GM11168 (cell line): Measurements from ENCODE around the gene RCN1.
"Not testable (repeated sequence)": the region's sequence is repeated elsewhere in the genome, so short reads cannot be mapped to it uniquely, and the experiment has no call there.

Experiments
- in situ Hi-C: fragments of 300-500 bp; cut with MboI; formaldehyde crosslinking; loops from one replicate; pipeline ENCODE4 v1.12.0; 2022; ENCODE audit warnings: low sequenced_read_pairs; ENCODE audit not compliant: unreplicated experiment

The RCN1 gene

DNA sequence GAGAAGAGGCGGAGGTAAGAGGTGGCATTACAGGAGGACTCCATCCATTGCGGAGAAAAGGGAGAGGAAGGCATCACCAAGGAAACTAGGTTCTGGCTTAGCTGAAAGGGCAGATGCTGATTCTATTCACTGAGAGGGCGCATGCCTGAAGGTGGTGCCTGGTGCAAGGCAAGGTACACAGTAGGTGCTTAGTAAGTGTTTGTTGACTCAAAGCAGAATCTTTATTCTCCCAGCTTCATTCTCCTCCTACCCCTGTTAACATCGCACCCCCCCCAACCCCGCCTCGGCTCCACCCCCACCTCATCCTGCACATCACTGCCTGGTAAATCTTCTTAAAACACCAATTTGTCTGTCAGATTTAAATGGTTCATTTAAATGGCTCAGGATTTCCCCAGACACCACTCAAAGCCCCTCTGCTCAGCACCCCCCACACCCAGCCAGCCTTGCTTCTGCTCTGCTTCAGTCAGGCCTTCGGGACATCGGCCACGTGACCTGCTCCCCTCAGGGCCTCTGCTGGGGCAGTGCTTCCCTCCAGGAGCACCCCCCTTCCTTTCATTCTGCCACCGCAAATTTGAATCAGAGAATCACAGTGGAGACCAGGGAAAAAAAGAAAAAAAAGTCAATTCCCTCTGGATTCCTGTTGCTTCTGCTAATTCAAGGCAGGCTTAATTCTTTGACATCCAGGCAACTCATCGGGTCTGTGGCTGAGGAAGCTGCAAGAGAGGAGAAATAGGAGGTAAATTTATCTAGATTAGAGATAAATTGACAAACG lies 17.8 kb upstream of the RCN1 start:
- in situ Hi-C loops: no loop called here

DNA sequence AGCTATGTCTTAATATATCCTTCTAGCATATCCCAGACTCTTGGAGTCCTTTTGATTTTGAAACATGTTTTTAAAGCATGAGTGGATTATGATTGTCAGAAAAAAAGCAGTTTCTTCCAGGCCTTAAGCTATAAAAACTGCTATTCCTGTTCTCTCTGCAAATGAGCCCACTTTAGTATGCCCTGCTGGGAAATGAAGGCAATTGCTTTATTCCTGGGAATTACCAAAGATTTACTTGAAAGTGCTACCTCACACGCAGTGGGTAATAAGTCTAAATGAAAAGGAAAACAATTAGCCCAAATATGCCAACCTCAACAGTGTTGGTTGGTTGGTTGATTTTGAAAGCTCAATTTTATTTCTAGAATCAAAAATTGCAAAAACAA lies 17.2 kb upstream of the RCN1 start:
- in situ Hi-C loops: no loop called here

DNA sequence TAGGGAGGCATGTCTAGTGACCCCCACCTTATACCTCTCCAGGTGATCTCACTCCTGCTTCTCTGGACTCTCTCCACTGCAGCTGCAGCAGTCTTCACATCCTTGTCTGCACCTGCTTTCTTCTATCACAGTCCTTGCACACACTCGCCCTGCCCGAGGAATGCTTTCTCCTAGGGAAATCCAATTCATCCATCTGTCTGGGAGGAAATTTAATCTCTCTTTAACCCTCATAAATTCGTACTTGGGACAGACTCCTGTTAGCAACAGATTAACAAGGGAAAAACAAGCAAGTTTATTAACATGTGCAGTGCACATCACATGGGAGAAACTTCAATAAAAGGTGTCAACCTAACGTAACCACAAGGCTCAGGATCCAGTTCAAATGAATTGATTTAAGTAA lies 11.3 kb upstream of the RCN1 start:
- in situ Hi-C loops: no loop called here

DNA sequence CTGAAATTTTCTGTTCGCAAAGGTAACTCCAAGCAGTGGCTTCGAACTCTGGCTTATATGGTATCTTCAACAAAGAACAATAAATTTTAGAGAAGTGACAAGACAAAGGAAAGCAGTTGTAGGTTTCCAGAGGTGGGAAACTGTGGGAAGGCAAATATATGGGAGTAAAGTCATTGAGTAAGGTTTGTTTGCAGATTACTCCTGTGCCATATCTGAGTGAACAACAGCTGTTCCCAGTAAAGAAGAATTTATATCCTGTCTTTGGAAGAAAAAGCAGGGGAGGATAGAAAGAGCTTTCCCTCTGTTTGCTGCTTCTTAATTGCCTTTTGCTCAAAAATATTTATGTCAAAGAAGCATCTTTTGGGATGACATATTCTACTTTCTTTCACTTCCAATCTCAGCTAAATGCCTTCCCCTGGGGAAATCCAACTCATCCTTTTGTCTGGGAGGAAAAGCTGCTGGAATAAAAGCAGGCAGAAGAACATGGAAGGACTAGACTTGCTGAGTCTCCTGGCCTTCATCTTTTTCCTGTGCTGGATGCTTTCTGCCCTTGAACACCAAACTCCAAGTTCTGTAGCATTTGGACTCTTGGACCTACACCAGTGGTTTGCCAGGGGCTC lies 10.4 kb upstream of the RCN1 start:
- in situ Hi-C loops: no loop called here

DNA sequence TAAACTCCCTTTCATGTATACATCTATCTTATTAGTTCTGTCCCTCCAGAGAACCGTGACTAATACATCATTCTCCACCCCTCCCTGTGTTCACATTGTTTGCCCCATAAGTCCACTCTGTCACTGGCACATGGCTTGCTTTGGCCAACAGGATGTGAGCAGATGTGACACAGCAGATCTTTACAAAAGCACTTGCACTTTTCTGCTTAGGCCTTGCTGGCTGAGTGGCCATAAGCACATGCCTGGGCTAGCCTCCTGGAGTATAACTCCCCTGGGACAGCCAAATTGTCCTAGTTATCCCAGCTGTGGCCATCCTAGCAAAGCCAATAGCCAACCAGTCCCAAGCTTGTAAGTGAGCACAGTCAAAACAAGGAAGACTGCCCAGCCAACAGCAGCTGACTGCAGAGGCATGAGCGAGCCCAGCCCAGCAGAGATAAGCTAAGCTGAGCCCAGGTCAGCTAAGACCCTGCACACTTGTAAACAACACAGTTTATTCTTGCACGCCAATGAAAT lies 9.7 kb upstream of the RCN1 start:
- in situ Hi-C loops: no loop called here

DNA sequence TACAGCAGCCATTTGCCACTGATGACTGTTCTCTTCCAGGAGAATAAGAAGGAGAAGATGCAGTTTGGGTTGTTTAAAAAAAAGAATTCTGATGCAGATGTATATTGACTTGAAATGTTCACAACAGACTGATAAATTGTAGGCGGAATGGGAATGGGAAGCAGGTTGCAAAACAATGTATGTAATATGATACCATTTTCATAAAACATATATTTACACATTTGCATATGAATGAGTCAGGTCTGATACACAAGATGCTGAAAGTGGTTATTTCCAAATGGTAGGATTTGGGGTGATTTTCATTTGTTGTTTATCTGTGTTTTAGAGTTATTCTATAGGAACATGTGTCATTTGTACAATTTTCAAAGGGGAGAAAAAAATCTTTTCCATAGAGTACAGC lies 9.0 kb upstream of the RCN1 start:
- in situ Hi-C loops: no loop called here

DNA sequence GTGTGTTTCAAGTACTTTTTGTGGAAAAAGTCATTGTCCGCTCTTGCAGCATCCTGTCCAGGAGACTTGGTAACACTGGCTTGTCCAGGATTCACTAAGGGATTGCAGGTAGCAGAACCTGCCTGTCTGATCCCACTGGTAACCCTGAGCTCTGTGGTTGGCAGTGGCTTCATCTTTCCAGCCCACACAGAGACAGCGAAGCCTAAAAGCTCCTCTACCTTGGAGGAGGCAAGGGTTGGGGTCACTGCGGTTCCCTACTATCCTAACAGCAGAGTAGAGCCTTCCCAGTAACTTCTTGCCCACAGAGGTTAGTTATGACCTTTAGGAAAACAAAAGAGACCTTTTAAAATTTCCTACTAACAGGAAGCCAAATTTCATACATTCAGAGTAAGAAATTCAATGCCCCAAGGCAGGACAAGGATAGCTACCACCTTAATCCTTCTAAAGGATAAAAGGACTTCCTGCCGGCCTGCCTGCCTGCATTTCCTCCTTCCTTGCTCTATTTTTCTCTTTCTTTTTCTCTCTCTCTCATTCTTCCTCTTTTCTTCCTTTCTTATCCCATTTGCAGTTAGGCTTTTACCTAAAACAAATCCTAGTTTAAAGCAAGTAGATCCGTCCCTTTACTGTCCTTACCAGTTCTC lies 8.4 kb upstream of the RCN1 start:
- in situ Hi-C loops: no loop called here

DNA sequence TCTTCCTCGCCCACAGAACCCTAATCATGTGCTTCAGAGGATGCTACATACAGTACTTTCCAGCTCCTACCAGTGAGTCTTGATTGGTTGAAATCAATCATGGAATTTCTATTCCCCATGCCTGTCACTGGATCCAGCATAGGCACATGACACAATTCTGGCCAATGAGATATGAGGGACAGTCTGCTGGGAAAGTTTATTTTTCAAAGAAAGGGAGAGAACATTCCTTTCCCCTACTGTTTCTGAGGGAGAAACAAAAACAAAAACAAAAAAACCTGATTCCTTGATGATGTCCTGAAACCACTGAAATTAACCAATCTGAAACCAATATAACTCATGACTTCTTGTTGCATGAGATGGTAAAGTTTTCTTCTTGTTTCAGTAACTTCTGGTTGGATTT lies 3.3 kb upstream of the RCN1 start:
- in situ Hi-C loops: no loop called here

DNA sequence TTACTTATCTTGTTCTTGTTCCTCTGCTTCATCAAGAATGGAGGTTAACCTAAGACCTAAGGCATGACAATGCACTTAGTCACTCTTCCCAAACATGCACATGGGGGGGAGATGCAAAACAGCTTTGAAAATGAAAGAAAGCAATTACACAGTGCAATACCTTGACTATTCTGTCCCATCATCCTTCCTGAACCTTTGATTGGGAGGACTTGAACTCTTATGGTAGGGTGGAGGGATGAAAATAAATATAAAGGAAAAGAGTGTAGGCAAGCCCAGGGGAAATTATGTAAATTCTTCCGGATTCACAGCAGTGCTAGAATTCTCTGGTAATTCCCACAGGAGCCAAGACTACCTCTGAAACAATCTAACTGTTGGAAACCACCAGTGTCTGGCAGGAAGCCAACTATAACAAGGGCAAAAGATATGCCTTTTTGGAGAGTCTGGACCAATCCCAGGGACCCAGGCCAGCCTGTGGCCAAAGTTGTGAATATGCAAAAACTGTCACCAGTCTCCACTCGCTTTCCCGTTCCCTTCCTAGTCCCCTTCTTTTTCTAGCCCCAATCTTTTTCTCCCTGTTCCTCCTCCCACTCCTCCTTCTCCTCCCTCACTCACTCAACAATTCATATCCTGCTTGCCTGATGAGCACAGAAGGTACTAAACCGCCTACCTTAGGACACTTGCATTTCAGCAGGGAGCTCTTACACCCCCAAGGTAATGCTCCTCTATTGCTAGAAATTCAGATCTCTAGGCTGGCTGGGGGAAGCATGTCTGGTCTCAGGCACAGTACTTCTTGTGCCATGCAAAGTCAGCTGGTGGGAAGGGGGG lies 2.5 kb upstream of the RCN1 start:
- in situ Hi-C loops: no loop called here

DNA sequence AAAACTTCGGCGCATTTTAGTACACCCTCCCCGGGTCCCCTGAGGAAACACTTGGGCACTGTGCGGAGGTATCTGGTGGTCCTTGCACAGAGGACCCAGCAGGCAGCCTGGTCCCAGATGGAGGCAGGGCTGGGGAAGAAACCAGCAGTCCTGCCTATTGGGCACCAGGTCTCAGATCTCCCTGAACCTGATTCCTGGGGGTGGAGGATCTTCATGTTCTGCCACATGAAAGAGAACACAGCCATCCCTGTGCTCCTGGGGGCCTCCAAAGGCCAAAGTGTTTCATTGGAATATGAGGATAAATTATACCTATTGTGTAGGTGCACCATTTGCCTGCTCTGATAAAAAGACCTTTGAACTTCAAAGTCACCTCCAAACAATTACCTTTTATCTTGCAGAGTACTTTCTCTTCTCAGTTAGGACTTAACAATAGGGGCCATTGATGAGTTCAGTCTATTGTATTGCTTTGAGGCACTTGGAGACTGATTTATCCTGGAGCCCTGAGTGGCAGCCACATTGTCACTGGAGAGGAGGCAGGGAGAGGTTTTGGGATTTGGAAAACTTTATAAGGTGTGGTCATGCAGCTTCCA lies 1.8 kb downstream of the RCN1 start:
- in situ Hi-C loops: no loop called here

DNA sequence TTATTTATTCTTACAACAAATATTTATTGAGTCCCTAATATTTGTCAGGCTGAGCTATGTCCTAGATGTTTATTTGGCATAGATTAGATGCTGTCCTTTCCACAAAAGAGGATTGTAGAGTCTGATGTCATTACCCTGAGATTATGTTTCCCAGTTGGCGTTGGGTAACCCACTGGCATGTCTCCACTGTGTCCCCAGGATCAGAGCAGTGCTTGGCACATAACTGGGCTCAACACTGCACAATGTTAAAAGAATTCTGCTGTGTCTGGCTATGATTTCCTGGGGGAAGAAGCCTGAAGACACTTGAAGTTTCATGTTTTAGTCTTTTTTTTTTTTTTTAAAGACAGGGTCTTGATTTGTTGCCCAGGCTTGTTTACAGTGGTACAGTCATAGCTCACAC lies 4.0 kb downstream of the RCN1 start:
- in situ Hi-C loops: no loop called here

DNA sequence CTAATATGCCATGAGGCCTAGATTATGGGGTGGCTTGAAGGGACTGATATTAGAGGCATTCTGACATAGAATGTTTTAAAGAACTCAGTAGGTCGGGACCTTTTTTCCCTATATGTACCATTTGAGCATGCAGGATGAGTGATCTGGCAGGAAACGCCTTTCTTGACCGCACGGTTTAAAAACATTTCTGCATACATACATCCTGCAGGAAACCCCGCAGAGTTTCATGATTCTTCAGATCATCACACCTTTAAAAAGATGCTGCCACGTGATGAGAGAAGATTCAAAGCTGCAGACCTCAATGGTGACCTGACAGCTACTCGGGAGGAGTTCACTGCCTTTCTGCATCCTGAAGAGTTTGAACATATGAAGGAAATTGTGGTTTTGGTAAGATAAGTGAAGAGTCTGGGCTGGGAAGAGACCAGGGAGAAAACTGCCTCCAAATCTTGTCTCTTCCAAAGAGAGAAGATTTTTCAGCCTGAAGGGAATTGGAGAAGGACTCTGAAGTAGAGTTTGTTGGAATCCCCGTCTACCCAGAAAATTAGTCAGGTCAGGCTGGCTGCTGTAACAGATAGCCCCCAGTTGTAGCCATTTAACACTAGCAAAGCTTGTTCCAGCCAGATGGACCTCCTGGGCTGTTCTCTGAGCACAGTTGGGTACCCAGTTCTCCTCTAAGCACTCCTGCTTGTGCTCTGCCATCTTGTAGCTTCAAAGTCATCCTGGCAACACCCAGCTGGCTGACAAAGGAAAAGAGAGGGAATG lies 7.4 kb downstream of the RCN1 start:
- in situ Hi-C loops: no loop called here

DNA sequence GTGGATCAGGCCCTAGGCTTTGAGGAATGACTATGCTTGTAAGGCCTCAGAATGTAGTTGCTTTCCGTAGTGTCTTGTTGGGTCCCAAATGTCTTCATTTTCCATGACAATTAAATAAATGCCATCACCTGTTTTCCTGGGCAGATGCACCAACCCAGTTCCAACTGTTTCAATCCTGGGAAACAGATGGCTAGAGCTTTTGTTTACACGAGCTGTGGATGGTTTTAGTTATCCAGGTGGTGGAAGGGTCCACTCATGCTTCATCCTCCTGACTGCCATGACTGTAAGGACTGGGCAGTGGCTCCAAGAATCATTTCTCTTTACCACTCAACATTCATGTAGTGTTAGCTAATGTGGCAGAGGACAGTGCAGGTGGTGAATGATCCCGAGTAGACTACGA lies 8.6 kb downstream of the RCN1 start:
- in situ Hi-C loops: no loop called here

DNA sequence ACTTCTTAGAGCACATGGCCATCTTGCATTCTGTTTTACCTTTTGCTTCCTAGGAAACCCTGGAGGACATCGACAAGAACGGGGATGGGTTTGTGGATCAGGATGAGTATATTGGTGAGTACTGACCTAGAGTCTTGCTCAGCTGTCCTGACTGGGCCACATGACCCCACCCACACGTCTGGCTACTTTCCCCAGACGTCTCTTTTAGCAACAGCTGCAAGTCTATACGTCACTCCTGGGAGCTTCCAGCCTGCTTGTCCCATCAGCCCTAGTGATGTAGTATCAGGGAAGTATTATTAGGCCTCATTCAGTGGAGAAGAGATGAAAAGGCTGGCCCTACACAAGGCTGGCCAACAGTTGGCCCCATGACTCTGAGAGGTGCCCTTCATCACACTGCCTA lies 9.6 kb downstream of the RCN1 start:
- in situ Hi-C loops: no loop called here

DNA sequence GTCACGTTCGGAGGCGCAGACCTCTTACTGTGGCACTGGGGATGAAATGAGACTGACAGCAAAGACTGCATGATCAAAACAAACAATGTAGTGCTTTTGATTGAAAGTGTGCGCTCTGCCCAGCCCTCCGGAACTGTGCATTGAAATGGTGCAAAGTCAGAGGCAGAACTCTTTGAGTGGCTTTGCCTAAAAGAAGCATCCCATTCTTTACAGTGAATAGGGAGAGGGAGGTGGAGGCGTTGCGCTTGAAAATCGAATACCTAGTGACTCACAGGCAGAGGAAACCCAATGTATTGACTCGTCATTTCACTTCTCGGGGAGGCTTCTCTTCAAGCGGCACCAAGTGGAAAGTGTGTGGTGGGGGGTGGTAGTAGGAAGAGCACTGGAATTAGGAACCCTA lies 10.9 kb downstream of the RCN1 start:
- in situ Hi-C loops: no loop called here

DNA sequence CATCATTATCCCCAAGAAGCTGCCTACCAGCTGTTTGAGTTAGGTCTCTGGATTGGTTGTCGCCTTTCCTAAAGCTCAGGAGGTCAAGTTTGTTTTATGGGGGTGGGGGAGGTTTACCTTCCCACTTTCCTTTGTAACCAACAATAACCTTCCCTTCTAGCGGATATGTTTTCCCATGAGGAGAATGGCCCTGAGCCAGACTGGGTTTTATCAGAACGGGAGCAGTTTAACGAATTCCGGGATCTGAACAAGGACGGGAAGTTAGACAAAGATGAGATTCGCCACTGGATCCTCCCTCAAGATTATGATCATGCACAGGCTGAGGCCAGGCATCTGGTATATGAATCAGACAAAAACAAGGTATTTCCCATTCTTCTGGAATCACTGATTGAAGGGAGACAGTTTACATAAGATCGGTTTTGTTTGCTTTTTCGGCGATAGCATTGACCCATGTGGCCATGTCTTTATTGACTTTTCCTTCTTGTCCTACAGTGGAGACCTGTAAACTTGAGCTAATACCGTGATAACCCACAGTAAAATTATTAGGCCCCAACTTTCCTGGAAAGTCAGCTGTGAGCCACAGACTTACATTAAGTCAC lies 12.3 kb downstream of the RCN1 start:
- in situ Hi-C loops: not testable (repeated sequence)

DNA sequence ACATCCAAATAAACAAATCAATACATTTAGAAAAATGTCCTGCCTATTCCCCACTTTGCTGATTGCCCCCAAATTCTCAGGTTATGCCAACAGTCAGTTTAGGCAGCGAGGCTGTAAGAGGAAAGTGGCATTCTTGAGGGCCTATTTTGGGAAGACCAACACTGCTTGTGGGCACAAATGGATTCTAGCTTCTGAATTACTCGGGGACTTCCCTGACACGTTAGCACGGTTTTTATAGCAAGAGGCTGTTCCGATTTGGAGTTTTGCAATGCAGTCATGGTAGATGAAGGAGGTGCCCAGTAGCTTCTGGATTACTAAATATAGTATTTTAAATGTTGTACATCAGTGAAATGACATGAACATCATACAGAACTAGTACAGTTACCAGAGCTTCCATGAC lies 13.1 kb downstream of the RCN1 start:
- in situ Hi-C loops: no loop called here

DNA sequence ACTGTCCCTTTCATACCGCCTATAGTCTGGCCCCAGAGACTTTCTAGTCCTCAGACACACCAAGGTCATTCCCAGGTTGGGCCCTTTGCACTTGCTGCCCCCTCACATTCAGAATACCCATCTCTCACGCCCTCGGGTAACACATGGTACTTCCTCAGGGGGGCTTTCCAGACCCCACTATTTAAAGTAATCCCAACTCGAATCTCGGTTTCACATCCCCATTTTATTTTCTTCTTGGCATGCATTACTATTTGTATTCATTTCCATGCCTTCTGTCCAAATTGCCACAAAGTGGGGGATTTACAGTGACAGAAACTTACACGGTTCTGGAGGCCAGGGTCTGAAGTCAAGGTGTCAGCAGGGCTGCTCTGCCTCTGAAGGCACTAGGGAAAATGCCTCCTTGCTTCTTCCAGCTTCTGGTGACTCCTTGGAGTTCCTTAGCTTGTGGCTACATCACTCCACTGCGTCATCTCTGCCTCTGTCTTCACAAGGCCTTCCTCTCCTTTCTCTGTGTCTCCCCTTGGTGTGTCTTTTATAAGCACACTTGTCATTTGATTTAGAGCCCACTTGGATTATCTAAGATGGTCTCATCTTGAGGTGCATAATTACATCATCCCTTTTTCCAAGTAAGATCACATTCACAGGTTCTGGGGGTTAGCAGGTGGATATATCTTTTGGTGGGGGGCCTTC lies 15.1 kb downstream of the RCN1 start:
- in situ Hi-C loops: no loop called here

DNA sequence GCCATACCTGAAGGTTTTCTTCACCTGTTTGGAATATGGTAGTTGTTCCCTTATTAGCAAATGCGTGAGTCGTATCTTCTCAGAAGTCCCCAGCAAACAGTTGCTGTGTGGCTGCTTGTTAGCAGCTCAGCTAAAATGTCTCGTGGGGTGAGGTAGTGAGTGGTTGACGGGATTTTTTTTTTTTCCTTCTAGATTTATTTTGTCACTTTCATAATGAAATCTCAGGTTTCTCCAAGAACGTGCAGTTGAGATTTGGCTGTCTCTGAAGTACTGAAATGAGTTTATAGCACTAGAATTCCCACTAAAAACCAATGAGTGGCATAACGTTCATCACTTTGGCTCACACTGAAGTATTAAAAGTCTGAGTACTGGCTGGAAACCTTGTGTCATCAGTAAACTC lies 16.8 kb downstream of the RCN1 start:
- in situ Hi-C loops: no loop called here
